HFF-Myc (cell line): ENCODE data around the gene CST3.

ENCODE experiments used
- DNase-seq: peaks from one replicate; pipeline ENCODE4 v3.0.0-alpha.2; 2011; ENCODE audit warnings: low read depth; ENCODE audit errors: extremely low read depth
- H3K4me3 ChIP-seq: replicated peaks from 2 replicates; pipeline ENCODE4 v1.5.1; 2011; ENCODE audit warnings: low read depth, mild to moderate bottlenecking, control low read depth, low read length
- TF ChIP-seq, protein P1 (sequence below): IDR thresholded peaks from 2 replicates; pipeline ENCODE4 v1.5.1; 2012; ENCODE audit warnings: mild to moderate bottlenecking, low read depth, low read length, control low read depth; ENCODE audit errors: missing control alignments

The CST3 gene

DNA sequence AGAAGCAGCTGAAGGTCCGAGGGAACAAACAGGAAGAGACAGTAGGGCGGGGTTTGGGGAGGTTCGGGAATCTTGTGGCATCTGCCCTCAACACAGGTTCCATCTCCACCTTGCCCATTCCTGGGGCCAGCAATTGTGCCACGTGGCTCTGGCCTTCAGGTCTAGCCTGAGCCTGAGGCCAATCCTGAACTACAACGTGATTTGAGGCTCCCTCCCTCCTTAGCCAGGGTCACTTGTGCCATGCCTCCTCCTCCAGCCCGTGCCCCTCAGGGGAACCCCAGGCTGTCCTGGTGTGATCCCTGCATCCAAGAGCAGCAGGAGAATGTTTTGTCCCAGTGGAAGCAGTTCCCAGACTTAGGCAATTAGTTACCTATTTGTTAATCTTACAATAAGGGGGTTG, 35.1 kb downstream of the CST3 start:
- TF ChIP-seq, protein P1, sequence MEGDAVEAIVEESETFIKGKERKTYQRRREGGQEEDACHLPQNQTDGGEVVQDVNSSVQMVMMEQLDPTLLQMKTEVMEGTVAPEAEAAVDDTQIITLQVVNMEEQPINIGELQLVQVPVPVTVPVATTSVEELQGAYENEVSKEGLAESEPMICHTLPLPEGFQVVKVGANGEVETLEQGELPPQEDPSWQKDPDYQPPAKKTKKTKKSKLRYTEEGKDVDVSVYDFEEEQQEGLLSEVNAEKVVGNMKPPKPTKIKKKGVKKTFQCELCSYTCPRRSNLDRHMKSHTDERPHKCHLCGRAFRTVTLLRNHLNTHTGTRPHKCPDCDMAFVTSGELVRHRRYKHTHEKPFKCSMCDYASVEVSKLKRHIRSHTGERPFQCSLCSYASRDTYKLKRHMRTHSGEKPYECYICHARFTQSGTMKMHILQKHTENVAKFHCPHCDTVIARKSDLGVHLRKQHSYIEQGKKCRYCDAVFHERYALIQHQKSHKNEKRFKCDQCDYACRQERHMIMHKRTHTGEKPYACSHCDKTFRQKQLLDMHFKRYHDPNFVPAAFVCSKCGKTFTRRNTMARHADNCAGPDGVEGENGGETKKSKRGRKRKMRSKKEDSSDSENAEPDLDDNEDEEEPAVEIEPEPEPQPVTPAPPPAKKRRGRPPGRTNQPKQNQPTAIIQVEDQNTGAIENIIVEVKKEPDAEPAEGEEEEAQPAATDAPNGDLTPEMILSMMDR, result no peak
- H3K4me3 ChIP-seq, result no peak overlapping the region
- DNase-seq, result no peak

DNA sequence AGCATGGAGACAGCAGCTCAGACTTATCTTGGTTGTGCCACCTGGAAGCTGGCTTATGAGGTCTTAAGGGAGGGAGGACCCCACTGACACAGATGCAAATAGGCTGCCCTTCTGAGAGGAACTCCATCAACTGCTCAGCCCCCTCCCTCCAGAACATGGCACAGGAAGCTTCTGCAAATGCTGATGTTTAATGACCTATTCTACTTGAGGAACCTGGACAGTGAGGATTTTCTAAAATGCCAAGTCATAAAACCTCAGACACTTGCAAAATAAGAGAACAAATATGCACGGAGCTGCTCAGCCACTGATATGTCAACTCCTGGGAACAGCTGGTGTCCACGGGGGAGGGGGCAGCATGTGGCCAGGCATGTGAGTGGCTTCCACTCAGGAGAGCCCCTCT, 35.5 kb downstream of the CST3 start:
- no peak for DNase-seq
- TF ChIP-seq, protein P1, result no peak

GRCh38 chr20:23601715-23602114, 36.0 kb downstream of the CST3 start:
- TF ChIP-seq, protein P1, result no peak
- H3K4me3 ChIP-seq, result no peak overlapping the region
- no peak for DNase-seq

More for the DNA sequence above, 35.5 kb downstream of the CST3 start:
- no peak overlapping the region for H3K4me3 ChIP-seq

DNA sequence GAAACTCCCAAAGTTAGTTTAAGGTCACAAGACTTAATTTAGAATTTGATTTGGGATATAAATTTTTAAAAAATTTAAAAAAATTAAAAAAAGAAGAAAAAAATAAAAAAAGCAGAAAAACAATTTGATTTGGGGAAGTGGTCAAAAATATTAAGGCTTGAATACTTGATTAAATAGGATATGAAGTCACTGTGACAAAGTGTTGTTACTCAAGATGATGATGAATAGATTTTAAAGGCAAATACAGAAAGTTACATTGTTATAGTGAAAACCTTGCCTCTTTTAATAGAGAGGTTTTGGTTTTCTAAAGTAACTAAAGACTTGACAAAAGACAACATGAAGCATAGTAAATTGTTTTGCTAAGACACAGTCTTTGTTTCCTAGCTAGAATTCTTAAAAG, 39.3 kb downstream of the CST3 start:
- H3K4me3 ChIP-seq, result no peak overlapping the region
- no peak for DNase-seq
- TF ChIP-seq, protein P1, result no peak

DNA sequence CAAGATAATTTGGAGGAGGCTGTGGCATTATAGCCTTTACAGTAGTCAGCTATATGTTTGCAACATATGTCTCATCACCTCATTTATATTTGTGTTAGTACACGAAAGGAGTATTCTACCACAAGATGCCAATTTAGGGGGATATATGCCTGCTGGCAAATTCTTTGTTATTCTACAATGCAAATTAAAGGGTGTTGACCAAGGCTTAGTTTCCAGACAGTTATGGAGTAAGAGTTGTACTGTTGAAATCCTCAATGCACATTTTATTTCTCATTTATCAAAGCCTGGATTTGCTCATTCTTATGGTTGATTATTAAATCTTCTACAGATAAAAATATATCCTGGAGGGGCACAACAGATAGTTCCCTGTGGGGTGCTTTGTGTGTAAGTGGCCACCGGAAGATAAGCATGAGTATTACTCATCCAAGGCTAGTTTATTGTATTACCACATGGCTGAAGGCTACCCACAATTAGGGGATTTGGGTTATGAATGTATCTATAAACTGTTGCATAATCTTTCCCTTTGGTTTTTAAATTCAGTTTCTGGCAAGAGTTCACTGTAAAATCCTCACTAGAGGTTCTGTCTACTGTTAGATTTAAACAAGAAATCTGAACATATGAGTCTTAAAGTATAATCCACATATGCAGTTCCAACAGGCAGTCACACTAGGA, 41.0 kb downstream of the CST3 start:
- no peak overlapping the region for H3K4me3 ChIP-seq
- TF ChIP-seq, protein P1, result no peak
- DNase-seq, result no peak

DNA sequence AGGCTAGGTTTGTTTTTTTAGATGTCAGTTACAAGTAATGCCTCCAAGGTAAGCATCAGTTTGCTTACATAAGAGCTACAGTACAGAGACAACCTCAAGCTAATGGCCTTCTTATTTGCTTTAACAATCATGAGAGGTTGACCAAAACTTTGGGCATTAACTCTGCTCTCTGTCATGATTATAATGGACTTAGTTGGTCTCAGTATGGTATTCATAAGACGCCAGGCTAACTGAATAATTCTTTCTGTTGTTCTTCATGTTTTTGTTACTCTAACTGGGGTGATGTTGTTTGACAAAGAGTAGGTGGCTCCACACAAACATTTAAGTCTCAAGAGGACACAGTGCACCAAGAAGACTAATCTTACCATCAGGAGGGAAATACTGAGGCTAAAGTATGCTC, 41.8 kb downstream of the CST3 start:
- TF ChIP-seq, protein P1, result no peak
- no peak overlapping the region for H3K4me3 ChIP-seq
- DNase-seq, result no peak
